ENCODE measurements around the gene PHLPP2. TPM values are rescaled to one million over a fixed set of nuclear protein-coding genes. Genes with fewer than 3 reads are reported as not detected.

The PHLPP2 gene
- total RNA-seq, 2 experiments from 2014 or later = 6.7 to 14.8 TPM

GRCh38 chr16:71738855-71739254, 14.4 kb upstream of the PHLPP2 start:
- H3K9me2 ChIP-seq (ENCODE audit: insufficient read depth, low read length) = no peaks in the 10 kb centered on the region
- no peaks in the 10 kb centered on the region for H3K9me3 ChIP-seq (ENCODE audit: low read length)
- no peak overlapping the region for H3K27ac ChIP-seq (ENCODE audit: low read depth, low read length, poor library complexity, severe bottlenecking)
- ChIA-PET CTCF (ENCODE audit: unreplicated experiment) (no interaction called here), POLR2A (interaction anchor here (0.6 kb wide), 1 partner anchor 10 kb away, joined by 5 read pairs; no protein-coding TSS in a partner anchor)
- no peak overlapping the region for H3K4me3 ChIP-seq (ENCODE audit: low read depth, low read length, poor library complexity, severe bottlenecking)
- H3K36me3 ChIP-seq (ENCODE audit: insufficient read depth, low read length) = peaks cover 78% of the 10 kb centered on the region
- no peak overlapping the region for H2AFZ ChIP-seq (ENCODE audit: low read length)
- no peaks in the 10 kb centered on the region for H4K20me1 ChIP-seq (ENCODE audit: insufficient read depth, low read length)
- no peak overlapping the region for H3K4me2 ChIP-seq (ENCODE audit: low read length)
- no peaks in the 10 kb centered on the region for H3K4me1 ChIP-seq (ENCODE audit: insufficient read depth, low read length, poor library complexity, severe bottlenecking)
- H3K79me2 ChIP-seq (ENCODE audit: insufficient read depth, low read depth, low read length) = no peaks in the 10 kb centered on the region
- BruUV-seq (replicated peaks) = no TSS peak
- no peak for DNase-seq (ENCODE audit: low spot score)
- TF ChIP-seq CTCF (conservative IDR thresholded peaks at IDR 0.05; ENCODE audit: low read length) = no peak
- TF ChIP-seq EZH2phosphoT487 (IDR thresholded peaks at IDR 0.05; ENCODE audit: borderline replicate concordance, low read depth, low read length) = no peak
- intact Hi-C loops (cut with micrococcal nuclease; ENCODE audit: unreplicated experiment) = no loop called here

DNA sequence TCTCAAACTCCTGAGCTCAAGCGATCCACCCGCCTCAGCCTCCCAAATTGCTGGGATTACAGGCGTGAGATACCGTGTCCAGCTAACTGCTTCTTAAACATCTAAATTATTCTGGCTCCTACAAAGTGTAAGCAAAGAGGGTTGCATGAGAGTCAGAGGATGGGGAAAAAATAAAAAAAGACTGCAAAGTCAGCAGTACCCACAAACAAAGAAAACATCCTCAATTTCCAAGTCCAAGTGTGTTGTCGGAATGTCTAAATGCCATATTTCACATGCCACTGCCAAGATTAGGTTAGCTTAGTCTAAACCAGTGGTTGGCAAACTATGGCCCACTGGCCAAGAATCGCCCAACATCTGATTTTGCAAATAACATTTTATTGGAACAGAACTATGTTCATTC, 13.0 kb upstream of the PHLPP2 start:
- no peaks in the 10 kb centered on the region for H3K4me1 ChIP-seq (ENCODE audit: insufficient read depth, low read length, poor library complexity, severe bottlenecking)
- peaks cover 78% of the 10 kb centered on the region for H3K36me3 ChIP-seq (ENCODE audit: insufficient read depth, low read length)
- no peaks in the 10 kb centered on the region for H3K9me3 ChIP-seq (ENCODE audit: low read length)
- H3K4me2 ChIP-seq (ENCODE audit: low read length) = no peak overlapping the region
- TF ChIP-seq EZH2phosphoT487 (IDR thresholded peaks at IDR 0.05; ENCODE audit: borderline replicate concordance, low read depth, low read length) (no peak), CTCF (conservative IDR thresholded peaks at IDR 0.05; ENCODE audit: low read length) (no peak)
- CTCF ChIA-PET (ENCODE audit: unreplicated experiment) = no interaction called here
- H3K4me3 ChIP-seq (ENCODE audit: low read depth, low read length, poor library complexity, severe bottlenecking) = no peak overlapping the region
- no peaks in the 10 kb centered on the region for H4K20me1 ChIP-seq (ENCODE audit: insufficient read depth, low read length)
- intact Hi-C loops (cut with micrococcal nuclease; ENCODE audit: unreplicated experiment) = no loop called here
- BruUV-seq (replicated peaks) = no TSS peak
- no peak overlapping the region for H2AFZ ChIP-seq (ENCODE audit: low read length)
- DNase-seq (ENCODE audit: low spot score) = no peak
- POLR2A ChIA-PET = no interaction called here
- H3K79me2 ChIP-seq (ENCODE audit: insufficient read depth, low read depth, low read length) = no peaks in the 10 kb centered on the region
- no peaks in the 10 kb centered on the region for H3K9me2 ChIP-seq (ENCODE audit: insufficient read depth, low read length)
- H3K27ac ChIP-seq (ENCODE audit: low read depth, low read length, poor library complexity, severe bottlenecking) = no peak overlapping the region

- Histone ChIP-seq H3K4me3 (ENCODE audit: low read depth, low read length, poor library complexity, severe bottlenecking) (no peak overlapping the region), H2AFZ (ENCODE audit: low read length) (no peak overlapping the region), H3K9me2 (ENCODE audit: insufficient read depth, low read length) (no peaks in the 10 kb centered on the region), H3K36me3 (ENCODE audit: insufficient read depth, low read length) (peaks cover 82% of the 10 kb centered on the region), H4K20me1 (ENCODE audit: insufficient read depth, low read length) (no peaks in the 10 kb centered on the region), H3K4me2 (ENCODE audit: low read length) (no peak overlapping the region), H3K4me1 (ENCODE audit: insufficient read depth, low read length, poor library complexity, severe bottlenecking) (no peaks in the 10 kb centered on the region), H3K9me3 (ENCODE audit: low read length) (no peaks in the 10 kb centered on the region), H3K79me2 (ENCODE audit: insufficient read depth, low read depth, low read length) (no peaks in the 10 kb centered on the region), H3K27ac (ENCODE audit: low read depth, low read length, poor library complexity, severe bottlenecking) (no peak overlapping the region)
- no peak for DNase-seq (ENCODE audit: low spot score)
- ChIA-PET CTCF (ENCODE audit: unreplicated experiment) (no interaction called here), POLR2A (interaction anchor here (0.9 kb wide), 2 partner anchors 9 to 11 kb away, joined by 3 read pairs; no protein-coding TSS in a partner anchor)
- TF ChIP-seq CTCF (conservative IDR thresholded peaks at IDR 0.05; ENCODE audit: low read length) (no peak), EZH2phosphoT487 (IDR thresholded peaks at IDR 0.05; ENCODE audit: borderline replicate concordance, low read depth, low read length) (no peak)
- intact Hi-C loops (cut with micrococcal nuclease; ENCODE audit: unreplicated experiment) = no loop called here
- no TSS peak for BruUV-seq (replicated peaks)
These were observed 10.0 kb upstream of the PHLPP2 start for GRCh38 chr16:71734511-71734910.
